Measurements from ENCODE around the gene LPP.

The LPP gene

DNA sequence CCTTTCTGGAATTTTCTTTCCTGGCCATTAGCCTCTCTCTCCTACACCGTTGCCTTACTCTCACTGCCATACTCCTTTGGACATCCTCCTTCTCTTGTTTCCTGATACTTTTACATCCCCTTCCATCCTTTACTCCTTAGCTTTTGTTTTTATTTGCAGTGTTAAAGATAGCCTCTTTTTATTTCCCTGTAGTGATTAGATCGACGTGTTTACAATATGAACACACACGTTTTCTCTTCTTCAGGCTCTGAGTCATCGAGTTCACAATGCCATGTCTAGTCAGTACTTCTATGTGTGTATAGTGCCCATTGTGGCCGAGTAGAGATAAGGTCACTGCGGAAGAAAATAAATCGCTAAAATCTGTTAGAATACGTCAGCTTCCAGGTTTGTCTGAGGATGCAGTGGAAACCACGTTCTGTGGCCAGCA, 208.5 kb downstream of the LPP start:
- DNase-seq (ENCODE audit: low spot score): peak; percentile 66

DNA sequence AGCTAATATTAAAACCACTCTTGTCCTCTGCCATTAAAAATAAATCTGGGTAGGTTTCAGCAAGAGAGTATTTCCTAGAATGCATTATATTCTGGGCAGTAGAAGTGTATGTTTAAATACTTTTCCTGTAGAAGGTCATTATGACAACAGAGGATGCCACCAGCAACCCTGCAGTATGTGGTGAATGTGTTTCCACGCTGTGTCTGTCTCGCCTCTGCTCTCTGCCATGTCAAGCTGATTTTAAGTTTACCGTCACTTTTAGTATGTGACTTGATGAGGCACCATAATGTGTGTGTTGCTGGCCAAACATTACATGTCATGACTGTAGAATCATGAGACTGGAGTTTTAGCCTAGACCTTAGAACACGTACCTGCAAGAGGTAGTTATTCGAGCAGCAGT, 211.2 kb downstream of the LPP start:
- DNase-seq (ENCODE audit: low spot score): no peak

DNA sequence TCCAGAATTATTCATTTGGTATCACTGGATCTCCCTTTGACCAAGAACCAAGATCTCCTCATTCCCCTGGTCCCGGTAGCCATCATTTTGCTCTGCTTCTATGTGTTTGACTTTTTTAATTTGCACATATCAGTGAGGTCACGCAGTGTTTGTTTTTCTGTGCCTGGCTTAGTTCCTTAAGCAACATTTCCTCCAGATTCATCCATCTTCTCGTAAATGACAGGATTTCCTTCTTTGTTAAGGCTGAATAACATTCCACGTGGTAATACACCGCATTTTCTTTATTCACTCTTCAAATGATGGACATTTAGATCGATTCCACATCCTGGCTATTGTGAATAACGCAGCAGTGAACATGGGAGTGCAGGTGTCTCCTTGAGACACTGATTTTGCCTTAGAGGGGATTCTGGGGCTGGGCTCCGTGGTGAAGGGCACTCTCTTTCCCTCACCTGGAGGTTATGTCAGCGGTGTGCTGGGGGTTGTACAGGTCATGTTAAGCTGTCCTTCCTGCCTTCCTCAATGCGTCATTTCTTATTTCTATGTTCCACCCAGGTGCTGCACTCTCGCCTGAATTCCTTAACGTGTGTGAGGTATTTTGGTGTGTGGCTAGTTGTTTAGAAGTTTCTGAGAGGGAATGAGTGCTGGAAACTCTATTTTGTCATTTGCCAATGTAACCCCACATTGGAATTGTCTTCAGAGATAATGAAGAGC, 212.2 kb downstream of the LPP start:
- DNase-seq (ENCODE audit: low spot score): no peak

DNA sequence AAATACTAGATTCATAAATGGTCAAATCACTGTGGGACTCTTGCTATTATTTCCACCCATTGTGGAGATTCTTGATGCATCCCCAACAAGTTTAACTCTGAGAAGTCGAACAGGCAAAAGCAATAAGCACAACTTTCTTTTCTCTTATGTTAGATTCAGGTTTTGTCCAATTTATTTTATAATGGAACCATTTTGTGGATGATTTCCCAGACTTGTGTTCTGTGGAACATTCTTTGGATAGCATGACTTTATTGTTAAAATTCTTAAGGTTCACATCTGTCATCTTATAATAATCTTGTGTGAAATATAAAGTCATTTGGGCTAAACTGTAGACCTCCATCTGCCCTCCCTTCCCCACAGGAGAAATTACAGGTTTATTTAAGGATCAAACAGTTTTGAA, 213.7 kb downstream of the LPP start:
- DNase-seq (ENCODE audit: low spot score): no peak

DNA sequence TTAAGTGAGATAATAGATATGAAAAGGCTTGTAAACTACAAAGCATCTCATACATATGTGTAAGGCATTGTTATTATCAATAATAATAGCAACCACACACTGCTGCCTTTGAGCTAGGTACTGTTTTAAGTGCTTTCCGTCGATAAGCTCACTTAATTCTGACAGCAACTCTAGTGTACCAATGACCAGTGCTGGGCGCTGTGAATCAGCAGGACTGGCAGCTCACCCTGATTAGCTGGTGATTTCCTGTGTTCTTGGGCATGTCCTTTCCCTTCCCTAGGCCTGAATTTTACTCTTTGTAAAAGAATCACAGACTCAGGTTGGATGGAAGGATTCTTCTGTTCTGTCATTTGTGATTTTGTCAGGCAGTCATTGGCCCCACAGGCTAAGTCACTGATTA, 215.6 kb downstream of the LPP start:
- DNase-seq (ENCODE audit: low spot score): no peak

DNA sequence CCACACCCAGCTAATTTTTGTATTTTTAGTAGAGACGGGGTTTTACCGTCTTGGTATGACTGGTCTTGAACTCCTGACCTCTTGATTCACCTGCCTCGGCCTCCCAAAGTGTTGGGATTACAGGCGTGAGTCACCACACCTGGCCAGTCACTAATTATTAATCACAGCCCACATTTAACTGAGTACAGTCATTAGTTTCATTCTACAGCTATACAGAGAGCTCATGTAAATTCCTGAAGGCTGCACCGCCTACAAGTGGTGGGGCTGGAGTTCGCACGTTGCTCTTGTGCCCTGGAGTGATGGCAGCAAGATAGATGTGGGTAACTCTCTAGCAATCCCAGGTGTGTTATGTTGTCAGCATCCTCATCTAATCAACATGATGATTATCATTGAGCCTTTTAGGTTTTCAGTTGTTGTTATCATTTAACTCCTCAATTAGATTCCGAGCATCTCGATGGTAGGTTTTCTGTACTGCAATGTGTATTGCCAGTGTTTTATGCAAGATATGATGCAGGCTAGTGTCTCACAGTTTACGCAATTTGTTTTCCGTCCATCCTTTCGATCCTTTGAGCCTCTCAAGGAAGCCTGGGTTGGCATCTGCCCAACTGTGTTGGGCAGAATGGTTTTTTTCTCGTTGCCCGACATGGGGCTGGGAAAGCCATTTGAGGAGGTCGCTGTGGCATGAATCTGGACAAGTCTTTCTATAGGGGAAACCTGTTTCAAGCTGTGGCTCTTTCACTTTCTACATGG, 216.3 kb downstream of the LPP start:
- no peak for DNase-seq (ENCODE audit: low spot score)

DNA sequence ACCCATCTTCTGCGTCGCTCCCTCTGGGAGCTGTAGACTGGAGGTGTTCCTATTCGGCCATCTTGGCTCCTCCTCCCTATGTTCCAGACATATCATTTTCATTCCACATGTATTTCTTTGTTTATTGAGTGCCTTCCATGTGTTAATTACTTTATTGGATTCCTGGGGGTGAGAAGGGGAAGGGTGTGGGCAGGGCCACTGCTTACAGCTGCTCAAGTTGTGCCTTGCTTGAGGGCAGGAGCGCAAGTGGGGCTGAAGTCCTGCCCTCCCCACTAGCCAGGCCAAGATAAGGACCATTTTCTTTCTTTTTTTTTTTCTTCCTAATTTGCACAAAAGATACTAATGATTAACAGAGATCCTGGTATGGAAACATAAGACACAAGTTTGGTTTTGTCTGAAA, 224.8 kb downstream of the LPP start:
- no peak for DNase-seq (ENCODE audit: low spot score)

DNA sequence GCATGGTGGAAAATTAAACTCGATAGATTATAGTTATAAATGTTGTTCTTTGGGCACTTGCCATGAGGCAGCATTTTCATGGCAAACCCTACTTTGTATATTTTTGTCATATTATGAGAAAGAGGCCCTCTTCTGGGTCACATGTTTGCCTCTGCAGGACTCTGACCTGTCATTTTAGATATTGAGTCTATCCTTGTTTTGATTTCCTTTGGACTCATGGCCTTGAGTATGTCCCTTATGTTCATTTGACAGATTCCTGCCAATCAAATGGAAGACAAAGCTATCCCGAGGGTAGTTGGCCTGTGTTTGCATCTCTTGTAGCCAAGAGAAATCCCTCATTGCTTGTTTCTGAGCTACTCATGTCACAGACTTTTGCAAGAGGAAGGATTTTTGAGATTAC, 226.3 kb downstream of the LPP start:
- DNase-seq (ENCODE audit: low spot score): no peak

DNA sequence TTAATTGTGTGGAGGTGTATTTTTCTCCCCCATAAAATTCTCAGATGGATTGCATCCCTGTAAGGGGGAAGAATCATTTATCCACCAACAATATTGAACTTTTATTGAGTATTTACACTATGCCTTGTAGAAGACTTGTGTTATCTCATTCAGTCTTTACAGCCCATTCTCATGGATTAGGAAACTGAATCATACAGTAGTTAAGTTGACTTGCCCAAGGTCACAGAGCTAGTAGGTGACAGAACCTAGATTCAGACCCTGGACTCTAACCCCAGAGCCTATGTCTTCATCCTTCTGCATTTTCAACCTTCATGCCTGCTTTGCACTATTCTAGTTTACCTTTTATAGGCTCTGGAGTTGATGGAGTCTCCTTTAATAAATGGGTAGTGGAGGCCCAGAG, 226.8 kb downstream of the LPP start:
- no peak for DNase-seq (ENCODE audit: low spot score)

DNA sequence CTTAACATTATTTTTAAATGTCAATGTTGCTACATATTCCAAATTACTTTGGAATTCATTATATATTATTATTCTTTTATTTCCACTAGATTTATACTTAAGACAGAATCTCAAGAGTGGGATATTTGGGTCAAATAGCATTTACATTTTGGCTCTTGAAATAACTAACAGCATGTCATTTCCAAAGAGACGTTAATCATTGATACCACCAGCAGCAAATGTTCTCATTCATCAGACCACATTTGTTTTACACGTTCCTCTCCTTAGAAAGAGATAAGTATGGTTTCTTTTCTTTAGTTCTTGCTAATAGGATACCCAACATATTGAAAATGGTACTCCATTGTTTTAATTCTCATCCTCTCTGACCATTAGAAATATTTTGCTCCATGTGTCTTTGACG, 229.8 kb downstream of the LPP start:
- no peak for DNase-seq (ENCODE audit: low spot score)

DNA sequence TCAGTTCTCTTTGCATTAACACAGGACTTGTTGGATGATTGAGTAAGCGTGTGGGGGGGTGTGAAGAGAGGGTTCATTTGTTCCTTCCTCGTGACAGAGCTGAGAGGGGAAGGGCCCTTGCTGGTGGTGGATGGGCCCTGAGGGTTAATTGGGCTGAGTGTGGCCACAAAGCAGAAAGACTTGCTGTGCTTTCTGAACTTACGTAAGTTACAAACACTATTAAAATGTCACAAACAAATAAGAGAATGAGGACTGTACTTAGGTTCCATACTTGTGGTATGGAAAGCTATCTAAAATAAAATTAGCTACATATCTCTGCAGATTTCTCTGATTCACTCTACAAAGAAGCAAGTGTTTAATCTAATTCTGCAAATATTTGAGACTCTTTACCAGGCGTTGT, 231.3 kb downstream of the LPP start:
- no peak for DNase-seq (ENCODE audit: low spot score)

DNA sequence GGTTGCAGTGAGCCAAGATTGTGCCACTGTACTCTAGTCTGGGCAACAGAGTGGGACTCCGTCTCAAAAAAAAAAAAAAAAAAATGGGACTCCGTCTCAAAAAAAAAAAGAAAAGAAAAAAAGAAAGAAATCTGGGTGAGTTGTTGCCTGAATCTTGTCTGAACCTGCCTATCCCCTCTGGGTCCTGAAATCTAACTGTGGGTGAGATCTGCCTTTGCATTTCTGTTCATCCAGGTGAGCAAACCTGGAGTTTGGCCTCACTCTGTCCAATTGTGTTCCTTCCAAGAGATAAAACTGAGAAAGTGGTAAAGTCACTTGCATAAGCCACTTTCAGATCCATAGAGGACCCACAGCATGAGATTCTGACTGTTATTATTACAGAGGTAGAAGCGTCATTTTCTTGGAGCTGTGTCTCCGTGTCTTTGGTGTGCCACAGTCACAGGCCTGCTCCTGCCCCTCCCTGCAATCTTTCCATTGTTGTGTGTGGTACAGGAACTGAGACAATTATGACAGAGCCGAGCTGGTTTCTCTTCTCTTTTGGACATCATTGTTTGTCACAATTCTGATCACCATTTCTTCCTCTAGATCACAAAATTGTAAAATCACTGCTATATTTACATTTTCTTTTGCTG, 235.9 kb downstream of the LPP start:
- peak; percentile 56 for DNase-seq (ENCODE audit: low spot score)

DNA sequence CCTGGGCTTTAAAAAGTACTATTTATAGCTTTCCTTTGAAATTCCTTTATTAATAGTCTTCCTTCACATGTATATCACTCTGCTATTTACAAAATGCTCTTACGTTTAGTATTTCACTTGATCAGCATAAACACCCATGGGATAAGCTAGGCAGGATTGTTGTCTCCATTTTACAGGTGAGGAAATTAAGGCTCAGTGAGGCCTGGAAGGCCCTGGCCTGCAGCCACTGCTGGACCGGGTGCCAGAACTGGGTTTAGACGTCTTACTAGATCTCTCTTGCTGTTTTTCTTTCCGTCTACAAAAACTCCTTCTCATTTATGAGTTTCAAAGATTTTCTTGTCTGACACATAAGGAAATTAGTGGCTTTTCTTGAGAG, 236.4 kb downstream of the LPP start:
- DNase-seq (ENCODE audit: low spot score): no peak

DNA sequence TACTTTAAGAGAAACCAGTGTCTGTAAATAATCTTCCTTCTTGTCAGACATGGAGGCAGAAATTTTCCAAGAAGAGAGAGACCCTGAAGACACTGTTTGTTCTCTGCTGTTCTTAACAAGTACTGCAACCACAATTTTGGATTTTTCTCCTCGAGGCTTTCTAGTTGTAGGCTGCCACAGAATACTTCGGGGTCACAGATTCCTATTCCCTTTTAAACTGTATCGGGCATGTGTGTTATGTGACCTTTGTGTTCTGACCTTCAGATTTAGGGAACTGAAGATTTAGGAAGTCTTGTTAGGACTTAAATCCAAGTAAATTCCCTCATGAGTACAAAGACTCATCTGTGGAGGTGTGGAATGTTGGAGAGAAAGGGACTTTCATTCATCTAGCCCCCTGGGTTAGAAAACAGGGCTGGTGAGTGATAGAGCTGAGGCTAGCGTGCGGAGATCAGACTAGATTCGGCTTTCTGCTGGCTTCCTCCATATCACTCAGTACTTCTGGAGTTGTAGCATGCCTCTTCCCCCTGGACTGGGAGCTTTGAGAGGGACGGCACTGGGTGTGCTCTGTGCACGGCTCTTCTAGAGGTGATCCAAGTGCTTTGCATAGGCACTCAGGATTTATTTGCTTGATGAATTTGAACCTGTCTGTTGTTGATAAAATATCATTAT, 237.0 kb downstream of the LPP start:
- DNase-seq (ENCODE audit: low spot score): no peak

DNA sequence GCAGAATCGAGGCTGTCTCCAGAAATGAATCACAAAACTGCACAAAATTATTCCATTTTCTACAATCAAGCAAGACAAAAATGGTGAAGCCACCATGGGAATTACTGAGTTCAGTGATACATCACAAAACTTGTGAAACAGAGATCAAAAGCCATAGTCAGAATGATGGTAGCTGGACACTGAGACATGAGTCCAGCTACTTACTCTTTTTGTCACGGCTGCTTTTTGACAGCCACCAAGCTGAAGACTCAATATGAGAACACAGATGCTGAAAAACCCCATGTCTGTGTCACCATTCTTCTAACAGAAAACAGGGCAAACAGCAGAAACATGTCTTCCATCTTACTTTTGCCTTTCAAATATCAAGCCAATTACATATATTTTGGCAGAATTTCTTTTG, 237.6 kb downstream of the LPP start:
- DNase-seq (ENCODE audit: low spot score): no peak

DNA sequence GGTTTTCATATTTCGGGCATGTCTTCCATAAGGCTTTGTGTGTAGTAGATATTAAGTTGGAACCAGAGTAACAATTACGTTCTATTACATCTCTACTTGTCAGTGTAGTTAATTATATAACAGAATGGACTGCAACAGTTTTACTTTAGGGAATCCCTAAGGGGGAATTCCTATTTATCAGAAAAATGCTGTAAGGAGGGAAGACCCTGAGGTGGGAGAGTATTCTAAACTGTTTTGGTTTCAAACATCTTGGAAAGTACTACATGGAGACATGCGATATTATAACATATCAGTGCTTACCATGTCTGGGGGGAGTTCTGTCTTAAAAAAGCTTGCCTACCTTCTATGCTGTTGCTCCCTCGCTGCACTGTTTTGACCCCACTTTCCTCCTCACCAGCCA, 238.1 kb downstream of the LPP start:
- no peak for DNase-seq (ENCODE audit: low spot score)

DNA sequence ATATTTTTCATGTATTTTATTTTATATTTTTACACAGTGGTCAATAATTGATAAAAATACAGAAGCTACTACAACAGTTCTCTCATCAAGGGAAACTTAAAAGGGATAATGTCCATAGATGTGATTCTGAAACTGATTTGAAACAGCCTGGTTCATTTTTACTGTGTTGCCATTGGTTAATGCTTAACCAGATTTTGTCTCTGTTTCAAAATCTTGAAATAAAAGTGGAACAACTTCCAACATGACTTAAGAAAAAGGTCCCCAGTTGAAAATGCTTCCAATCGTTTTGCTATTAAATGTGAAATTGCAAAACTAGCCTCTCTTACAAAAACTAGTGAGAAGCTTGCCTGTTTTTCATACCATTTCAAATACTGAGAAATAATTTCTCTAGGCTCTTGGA, 240.7 kb downstream of the LPP start:
- no peak for DNase-seq (ENCODE audit: low spot score)

DNA sequence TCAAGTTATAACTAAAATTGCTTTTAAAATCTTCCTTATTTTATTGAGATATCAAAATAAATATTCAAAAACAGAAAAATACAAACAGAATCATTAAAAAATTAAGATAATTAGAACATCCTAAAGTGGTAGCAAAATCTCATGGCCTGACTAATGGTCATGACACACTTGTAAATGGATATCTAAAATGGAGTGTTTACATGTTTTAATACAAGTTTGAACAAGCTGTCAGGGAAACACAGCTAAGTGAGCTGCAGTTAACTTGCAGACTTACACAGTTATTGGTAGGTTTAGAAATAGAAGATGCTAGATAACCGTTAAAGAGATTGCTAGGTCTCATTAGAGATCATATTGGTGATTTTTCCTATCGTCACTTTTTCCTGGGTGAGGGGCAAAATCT, 242.3 kb downstream of the LPP start:
- no peak for DNase-seq (ENCODE audit: low spot score)

DNA sequence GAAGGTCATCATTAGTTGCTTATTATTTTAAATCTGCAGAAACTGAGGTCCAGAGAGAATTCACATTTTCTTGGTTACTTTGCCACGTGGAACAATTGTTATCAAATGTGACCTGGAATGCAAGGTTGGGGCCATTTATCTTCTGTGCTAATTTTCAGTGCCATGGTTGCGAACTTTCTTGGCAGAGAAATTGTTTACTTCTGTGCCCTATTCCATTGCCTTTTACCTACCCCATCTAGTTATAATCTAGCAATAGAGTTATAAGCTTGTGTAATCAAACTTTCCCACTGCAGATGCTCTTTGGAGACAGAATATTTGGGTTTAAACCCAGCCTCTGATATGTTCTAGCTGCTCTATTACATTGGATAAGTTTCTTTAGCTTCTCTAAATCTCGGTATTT, 242.9 kb downstream of the LPP start:
- no peak for DNase-seq (ENCODE audit: low spot score)

DNA sequence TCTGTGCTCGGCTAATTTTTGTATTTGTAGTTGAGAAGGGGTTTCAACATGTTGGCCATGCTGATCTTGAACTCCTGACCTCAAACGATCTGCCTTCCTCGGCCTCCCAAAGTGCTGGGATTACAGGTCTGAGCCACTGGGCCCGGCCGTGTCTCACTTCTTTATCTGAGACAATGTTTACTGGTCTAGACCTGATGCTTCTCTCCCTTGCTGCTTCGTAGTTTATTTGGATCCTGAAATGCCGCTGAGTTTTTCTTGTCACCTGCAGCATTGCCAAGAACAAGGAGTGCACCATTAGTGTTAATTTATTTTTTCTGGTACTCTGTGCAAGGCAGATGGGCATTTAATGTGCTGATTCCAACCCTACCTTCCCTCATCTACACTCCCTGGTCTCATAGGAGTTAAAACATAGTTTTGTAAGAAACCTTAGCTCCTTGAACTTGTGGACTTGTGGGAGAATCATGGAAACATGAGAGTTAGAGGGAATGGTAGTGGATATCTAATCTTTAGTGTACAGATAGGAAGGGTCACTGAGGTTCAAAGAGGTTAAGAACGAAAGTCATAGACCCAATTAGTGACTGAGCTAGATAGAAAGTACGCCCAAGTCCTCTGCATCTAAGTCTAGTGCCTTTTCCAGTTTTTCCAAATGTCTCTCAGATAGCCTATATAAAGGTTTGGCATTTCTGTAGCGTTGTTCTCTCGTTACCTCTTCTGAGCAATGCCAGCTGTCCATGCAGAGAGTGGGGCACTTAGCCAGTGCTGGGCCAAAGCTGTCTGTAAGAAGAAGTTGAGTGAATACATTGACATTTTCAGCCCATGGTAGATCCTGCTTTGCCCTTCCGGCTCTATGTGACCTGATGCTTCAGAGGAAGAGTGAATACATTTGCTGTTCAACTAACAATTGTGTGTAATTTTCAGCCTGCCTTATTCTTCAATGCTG, 244.1 kb downstream of the LPP start:
- DNase-seq (ENCODE audit: low spot score): no peak

DNA sequence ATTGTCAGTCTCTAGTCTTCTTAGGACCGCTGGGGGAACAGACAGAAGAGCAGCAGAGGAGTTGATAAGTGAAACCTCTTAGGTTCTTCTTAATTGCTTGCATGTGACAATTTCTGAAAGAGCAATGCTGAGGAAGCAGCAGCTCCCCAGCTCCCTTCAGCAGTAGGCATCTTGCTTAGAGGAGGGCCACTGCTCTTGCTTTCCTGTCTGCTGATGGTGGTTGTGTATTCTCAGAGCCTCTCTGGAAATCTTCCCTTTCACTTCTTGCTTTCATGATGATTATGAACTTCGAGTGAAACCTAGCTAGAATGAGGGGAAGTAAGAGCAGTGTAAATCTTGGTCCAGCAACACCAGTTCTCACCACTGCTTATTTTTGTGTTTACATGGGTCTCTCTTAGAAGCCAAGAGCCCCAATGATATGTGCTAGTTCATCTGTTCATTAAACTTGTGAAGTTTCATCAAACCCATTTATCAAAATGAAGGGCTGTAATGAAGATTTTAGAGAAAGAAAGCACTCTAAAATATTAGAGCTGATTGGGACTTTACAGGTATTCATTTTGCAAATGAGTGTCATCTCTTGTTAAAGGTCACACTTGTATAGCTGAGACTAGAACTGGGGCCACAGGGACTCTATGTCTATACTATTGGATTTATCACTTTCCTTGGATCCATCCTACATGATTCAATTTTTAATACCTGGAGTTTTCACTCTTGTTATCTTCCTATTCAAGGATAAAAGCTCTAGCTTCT, 246.7 kb downstream of the LPP start:
- no peak for DNase-seq (ENCODE audit: low spot score)

All from AG20443 (cell line).